Astrocyte (in vitro differentiated cells and primary cell): Measurements from ENCODE around the gene LIMK1.

Source experiments
- EZH2 ChIP-seq: IDR thresholded peaks from 2 replicates; pipeline ENCODE4 v1.6.1; 2012; ENCODE audit warnings: mild to moderate bottlenecking, low read length, inconsistent platforms; ENCODE audit not compliant: insufficient read depth
- TF ChIP-seq, protein P1 (sequence below): IDR thresholded peaks from 2 replicates; pipeline ENCODE4 v1.5.1; 2011; ENCODE audit warnings: low read depth, mild to moderate bottlenecking, inconsistent platforms, low read length, moderate library complexity; ENCODE audit not compliant: insufficient read depth

DNA sequence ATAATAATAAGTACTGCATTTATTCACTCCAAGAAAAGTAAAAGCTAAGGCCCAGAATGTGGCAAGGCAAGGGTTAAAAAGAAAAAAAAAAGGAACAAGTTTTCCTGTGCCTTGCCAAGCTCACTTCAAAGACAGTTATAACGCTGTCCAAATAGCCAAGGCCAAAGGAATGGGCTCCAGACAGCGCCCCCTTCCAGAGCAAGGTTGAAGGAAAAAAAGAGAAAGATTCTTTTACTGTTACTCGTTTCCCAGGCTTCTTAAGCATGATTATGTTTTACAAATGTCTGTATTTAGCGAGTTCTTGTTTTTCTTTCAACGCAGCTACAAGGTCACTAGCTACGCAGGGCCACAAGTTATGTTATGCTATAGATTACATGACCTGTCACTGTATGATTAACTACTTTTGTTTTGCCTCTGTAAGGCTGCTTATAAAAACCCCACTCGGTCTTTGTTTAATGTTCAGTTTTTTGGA is 81.4 kb downstream of the LIMK1 start:
- TF ChIP-seq, protein P1, sequence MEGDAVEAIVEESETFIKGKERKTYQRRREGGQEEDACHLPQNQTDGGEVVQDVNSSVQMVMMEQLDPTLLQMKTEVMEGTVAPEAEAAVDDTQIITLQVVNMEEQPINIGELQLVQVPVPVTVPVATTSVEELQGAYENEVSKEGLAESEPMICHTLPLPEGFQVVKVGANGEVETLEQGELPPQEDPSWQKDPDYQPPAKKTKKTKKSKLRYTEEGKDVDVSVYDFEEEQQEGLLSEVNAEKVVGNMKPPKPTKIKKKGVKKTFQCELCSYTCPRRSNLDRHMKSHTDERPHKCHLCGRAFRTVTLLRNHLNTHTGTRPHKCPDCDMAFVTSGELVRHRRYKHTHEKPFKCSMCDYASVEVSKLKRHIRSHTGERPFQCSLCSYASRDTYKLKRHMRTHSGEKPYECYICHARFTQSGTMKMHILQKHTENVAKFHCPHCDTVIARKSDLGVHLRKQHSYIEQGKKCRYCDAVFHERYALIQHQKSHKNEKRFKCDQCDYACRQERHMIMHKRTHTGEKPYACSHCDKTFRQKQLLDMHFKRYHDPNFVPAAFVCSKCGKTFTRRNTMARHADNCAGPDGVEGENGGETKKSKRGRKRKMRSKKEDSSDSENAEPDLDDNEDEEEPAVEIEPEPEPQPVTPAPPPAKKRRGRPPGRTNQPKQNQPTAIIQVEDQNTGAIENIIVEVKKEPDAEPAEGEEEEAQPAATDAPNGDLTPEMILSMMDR: peak; percentile 36
- no peak for TF ChIP-seq EZH2
